ENCODE measurements around the gene SNRPA1.

- no peak for TF ChIP-seq POLR2A (IDR thresholded peaks at IDR 0.05)
- TF ChIP-seq EP300 (IDR thresholded peaks at IDR 0.05): no peak
These were observed 34.9 kb upstream of the SNRPA1 start for GRCh38 chr15:101329867-101330380.

Data from stomach (tissue), 4 donors.